Fibroblast of pulmonary artery (primary cell): ENCODE data around the gene APH1B.
A peak's percentile ranks its signal among the peaks of the same experiment; 100 is the strongest.
"Not testable (repeated sequence)": the region's sequence is repeated elsewhere in the genome, so short reads cannot be mapped to it uniquely, and the experiment has no call there.

Experiments used
- DNase-seq: peaks from one replicate; pipeline ENCODE4 v3.0.0-alpha.2; 2010; ENCODE audit warnings: low read depth
- H3K4me3 ChIP-seq: replicated peaks from 2 replicates; pipeline ENCODE4 v1.5.1; 2011; ENCODE audit warnings: low read depth, mild to moderate bottlenecking, control low read depth, low read length, moderate library complexity
- CTCF ChIP-seq: IDR thresholded peaks from 2 replicates; pipeline ENCODE4 v1.5.1; 2011; ENCODE audit warnings: mild to moderate bottlenecking, control low read depth, low read length, inconsistent platforms; ENCODE audit errors: missing control alignments

APH1B gene

GRCh38 chr15:63233667-63234423, 43.6 kb upstream of the APH1B start:
- no peak overlapping the region for H3K4me3 ChIP-seq
- peak; percentile 89 for DNase-seq
- no peak for TF ChIP-seq CTCF

- peak; percentile 76 for DNase-seq
- no peak for TF ChIP-seq CTCF
- H3K4me3 ChIP-seq: no peak overlapping the region
These were observed 42.9 kb upstream of the APH1B start for GRCh38 chr15:63234451-63234870.

- DNase-seq: peak; percentile 68
- H3K4me3 ChIP-seq: no peak overlapping the region
- TF ChIP-seq CTCF: no peak
These were observed 41.1 kb upstream of the APH1B start for GRCh38 chr15:63236272-63236671.

GRCh38 chr15:63237086-63237485, 40.3 kb upstream of the APH1B start:
- not testable (repeated sequence) for DNase-seq, H3K4me3 ChIP-seq

- no peak for TF ChIP-seq CTCF
- no peak overlapping the region for H3K4me3 ChIP-seq
- DNase-seq: no peak
These were observed 39.2 kb upstream of the APH1B start for GRCh38 chr15:63238171-63238570.

- no peak overlapping the region for H3K4me3 ChIP-seq
These were observed 38.6 kb upstream of the APH1B start for GRCh38 chr15:63238796-63239195.

GRCh38 chr15:63240109-63240508, 37.3 kb upstream of the APH1B start:
- TF ChIP-seq CTCF: no peak
- no peak for DNase-seq
- no peak overlapping the region for H3K4me3 ChIP-seq

More at GRCh38 chr15:63238796-63239195, 38.6 kb upstream of the APH1B start:
- peak; percentile 52 for DNase-seq
- TF ChIP-seq CTCF: no peak
